Lower leg skin (tissue), 4 donors: ENCODE results near the gene SLITRK5. TPM values are rescaled to one million over a fixed set of nuclear protein-coding genes. Genes with fewer than 3 reads are reported as not detected.
A peak's percentile ranks its signal among the peaks of the same experiment; 100 is the strongest.

Source experiments
- DNase-seq, 2 donors: peaks; one replicate each; pipeline ENCODE4 v3.0.0-alpha.2; 2019; ENCODE audit warnings: low spot score in 2 of 2
- H3K4me3 ChIP-seq: fragments of 200-600 bp; sonication (generic); 2 replicates; pipeline ENCODE4 v1.5.1; 2017; ENCODE audit warnings: mild to moderate bottlenecking, low read depth; ENCODE audit not compliant: poor library complexity, severe bottlenecking
- CTCF ChIP-seq, 3 donors: fragments of 450-650 bp; IDR thresholded peaks; one replicate each; pipeline ENCODE4 v1.5.1; 2016; ENCODE audit warnings: antibody characterized with exemption in 3 of 3, mild to moderate bottlenecking in 3 of 3, moderate library complexity in 2 of 3
- POLR2A ChIP-seq, 2 donors: fragments of 450-650 bp; IDR thresholded peaks; one replicate each; pipeline ENCODE4 v1.6.1; 2016 to 2017; ENCODE audit warnings: antibody characterized with exemption in 2 of 2, mild to moderate bottlenecking in 1 of 2, moderate library complexity in 1 of 2
- WGBS, 2 donors: methylation state at CpG; one replicate each; pipeline ENCODE4 v1.1.5; 2018; 5-methylcytosine and 5-hydroxymethylcytosine counted together
- intact Hi-C: fragments of 100-400 bp; cut with DNase I; formaldehyde crosslinking; loops from one replicate; pipeline ENCODE4 v1.15.0; 2023; ENCODE audit warnings: low total_unique reads
- total RNA-seq, 4 donors: library from RNA; depleted of rRNA; stranded (reverse); fragments of >200 nt; gene quantifications; one replicate each; pipeline ENCODE4 v1.1.0, GENCODE V29; 2016

Gene SLITRK5
- under 1 TPM; 0.11 to 0.44 (median 0.25) TPM for total RNA-seq

- 1% methylated on average over 33 to 43 of the region's 43 CpGs for WGBS, 2 donors
- peak within 1 kb of the TSS; percentile 16 for H3K4me3 ChIP-seq
- intact Hi-C loops, result no loop called here
- TF ChIP-seq CTCF (IDR thresholded peaks at IDR 0.05) (peak in 1 of 3 donors; percentile 40), POLR2A (IDR thresholded peaks at IDR 0.05) (no peak)
- peak in 1 of 2 donors; percentile 95 for DNase-seq
Measured at GRCh38 chr13:87671031-87671752, at the start of gene SLITRK5. SLITRK5 (plus strand) TSS chr13:87671371; CDS start chr13:87675389, 4,018 bp downstream.

- TF ChIP-seq CTCF (IDR thresholded peaks at IDR 0.05), result no peak
- TF ChIP-seq POLR2A (IDR thresholded peaks at IDR 0.05), result no peak
- no peak overlapping the region for H3K4me3 ChIP-seq
- intact Hi-C loops, result no loop called here
- WGBS, 2 donors, result 38 to 52% methylated on average over 1 of the region's 1 CpG
- no peak for DNase-seq
Measured at GRCh38 chr13:87622971-87623370, 48.2 kb upstream of the SLITRK5 start.

GRCh38 chr13:87656306-87656705, 14.9 kb upstream of the SLITRK5 start:
- TF ChIP-seq POLR2A (IDR thresholded peaks at IDR 0.05) (no peak), CTCF (IDR thresholded peaks at IDR 0.05) (no peak)
- intact Hi-C loops, result no loop called here
- no peak overlapping the region for H3K4me3 ChIP-seq
- no peak for DNase-seq
- WGBS, 2 donors, result 4 to 9% methylated on average over 2 of the region's 2 CpGs

- DNase-seq, result no peak
- intact Hi-C loops, result no loop called here
- H3K4me3 ChIP-seq, result no peak overlapping the region
- WGBS, 2 donors, result 47 to 52% methylated on average over 3 of the region's 3 CpGs
- no peak for TF ChIP-seq CTCF (IDR thresholded peaks at IDR 0.05)
- no peak for TF ChIP-seq POLR2A (IDR thresholded peaks at IDR 0.05)
Measured at GRCh38 chr13:87661471-87661870, 9.7 kb upstream of the SLITRK5 start.

- H3K4me3 ChIP-seq, result no peak overlapping the region
- no peak for DNase-seq
- intact Hi-C loops, result no loop called here
- WGBS, 2 donors, result 67 to 69% methylated on average over 1 of the region's 1 CpG
- TF ChIP-seq CTCF (IDR thresholded peaks at IDR 0.05) (no peak), POLR2A (IDR thresholded peaks at IDR 0.05) (no peak)
Measured at GRCh38 chr13:87666831-87667230, 4.3 kb upstream of the SLITRK5 start.

- no peak for TF ChIP-seq CTCF (IDR thresholded peaks at IDR 0.05)
- no peak for TF ChIP-seq POLR2A (IDR thresholded peaks at IDR 0.05)
- 64 to 71% methylated on average over 1 of the region's 1 CpG for WGBS, 2 donors
Measured at GRCh38 chr13:87667686-87668085, 3.5 kb upstream of the SLITRK5 start.

More at GRCh38 chr13:87667686-87668085, 3.5 kb upstream of the SLITRK5 start:
- no peak for DNase-seq
- intact Hi-C loops, result no loop called here
- no peak overlapping the region for H3K4me3 ChIP-seq
